Neural cell (in vitro differentiated cells): ENCODE measurements around the gene PTPN22. TPM values are rescaled to one million over a fixed set of nuclear protein-coding genes. Genes with fewer than 3 reads are reported as not detected.

Source experiments
- H2AFZ ChIP-seq: fragments of 200-600, 300-800 bp; sonication (generic), shearing (Covaris generic); 2 replicates; pipeline ENCODE4 v1.6.0; 2014; ENCODE audit warnings: low read depth, mild to moderate bottlenecking, antibody characterized with exemption, low read length, moderate library complexity
- H3F3A ChIP-seq: fragments of 200-600 bp; shearing (Covaris generic); 2 replicates; pipeline ENCODE4 v1.6.1; 2016; ENCODE audit warnings: mild to moderate bottlenecking, moderate library complexity, mixed read lengths, antibody characterized with exemption, low read length; ENCODE audit not compliant: insufficient read depth, poor library complexity, severe bottlenecking
- H3K27ac ChIP-seq: fragments of 200-600, 300-800 bp; sonication (generic), shearing (Covaris generic); 2 replicates; pipeline ENCODE4 v1.5.1; 2014; ENCODE audit warnings: mild to moderate bottlenecking, low read length, moderate library complexity
- H3K27me3 ChIP-seq: fragments of 300-800, 200-600 bp; sonication (generic), shearing (Covaris generic); 2 replicates; pipeline ENCODE4 v1.6.0; 2014; ENCODE audit warnings: mild to moderate bottlenecking, low read depth, low read length, moderate library complexity; ENCODE audit not compliant: insufficient read depth
- H3K36me3 ChIP-seq: fragments of 300-800, 200-600 bp; sonication (generic), shearing (Covaris generic); 2 replicates; pipeline ENCODE4 v1.5.1; 2014; ENCODE audit warnings: mild to moderate bottlenecking, antibody characterized with exemption, low read length, moderate library complexity; ENCODE audit not compliant: insufficient read depth
- H3K4me2 ChIP-seq: fragments of 300-800, 200-600 bp; sonication (generic), shearing (Covaris generic); 2 replicates; pipeline ENCODE4 v1.6.0; 2014; ENCODE audit warnings: mild to moderate bottlenecking, low read length
- H3K4me3 ChIP-seq: fragments of 300-800, 200-600 bp; sonication (generic), shearing (Covaris generic); 2 replicates; pipeline ENCODE4 v1.5.1; 2014; ENCODE audit warnings: mild to moderate bottlenecking, low read length, moderate library complexity
- H3K79me2 ChIP-seq: fragments of 200-600 bp; shearing (Covaris generic); replicated peaks from 2 replicates; pipeline ENCODE4 v1.6.0; 2014; ENCODE audit warnings: mild to moderate bottlenecking, low read length, moderate library complexity; ENCODE audit not compliant: insufficient read depth
- H3K9ac ChIP-seq: fragments of 300-800, 200-600 bp; sonication (generic), shearing (Covaris generic); 2 replicates; pipeline ENCODE4 v1.6.1; 2016; ENCODE audit warnings: mild to moderate bottlenecking, low read length, mixed read lengths
- H3K9me2 ChIP-seq: fragments of 200-600 bp; shearing (Covaris generic); 2 replicates; pipeline ENCODE4 v1.6.1; 2016; ENCODE audit warnings: mild to moderate bottlenecking, low read length, mixed read lengths; ENCODE audit not compliant: insufficient read depth
- H3K9me3 ChIP-seq: fragments of 200-600, 300-800 bp; sonication (generic), shearing (Covaris generic); 2 replicates; pipeline ENCODE4 v1.6.1; 2016; ENCODE audit warnings: mild to moderate bottlenecking, mixed run types, low read length, moderate library complexity, mixed read lengths
- H4K20me1 ChIP-seq: fragments of 200-600 bp; shearing (Covaris generic); 2 replicates; pipeline ENCODE4 v1.6.1; 2016; ENCODE audit warnings: mild to moderate bottlenecking, mixed run types; ENCODE audit not compliant: insufficient read depth
- EP300 ChIP-seq: fragments of 450-650 bp; conservative IDR thresholded peaks from 2 replicates; pipeline ENCODE4 v1.6.1; 2014; ENCODE audit warnings: antibody characterized with exemption, mild to moderate bottlenecking, moderate library complexity; ENCODE audit not compliant: poor library complexity, severe bottlenecking
- EZH2 ChIP-seq: fragments of 200-600, 300-800 bp; shearing (Covaris generic), sonication (generic); IDR thresholded peaks from 2 replicates; pipeline ENCODE4 v1.6.1; 2014; ENCODE audit warnings: antibody characterized with exemption, low read length, borderline replicate concordance, mild to moderate bottlenecking; ENCODE audit not compliant: insufficient read depth, poor library complexity, severe bottlenecking
- MXI1 ChIP-seq: fragments of 450-650 bp; conservative IDR thresholded peaks from 2 replicates; pipeline ENCODE4 v1.6.1; 2014; ENCODE audit warnings: antibody characterized with exemption, mild to moderate bottlenecking; ENCODE audit not compliant: poor library complexity, severe bottlenecking
- POLR2AphosphoS5 ChIP-seq: IDR thresholded peaks from 2 replicates; pipeline ENCODE4 v1.6.1; 2012
- RAD21 ChIP-seq: fragments of 450-650 bp; conservative IDR thresholded peaks from 2 replicates; pipeline ENCODE4 v1.6.1; 2014; ENCODE audit warnings: antibody characterized with exemption, mild to moderate bottlenecking, moderate library complexity
- REST ChIP-seq: IDR thresholded peaks from 2 replicates; pipeline ENCODE4 v1.6.1; 2012; ENCODE audit warnings: borderline replicate concordance
- SMC3 ChIP-seq: fragments of 450-650 bp; conservative IDR thresholded peaks from 2 replicates; pipeline ENCODE4 v1.6.1; 2014; ENCODE audit warnings: antibody characterized with exemption, mild to moderate bottlenecking, moderate library complexity; ENCODE audit not compliant: poor library complexity
- TAF1 ChIP-seq: IDR thresholded peaks from 2 replicates; pipeline ENCODE4 v1.6.1; 2012; ENCODE audit warnings: low read depth
- polyA plus RNA-seq: library from polyadenylated mRNA; depleted of rRNA; stranded (reverse); fragments of >200 nt; gene quantifications from 2 replicates; pipeline ENCODE4 v1.2.3, GENCODE V29; 2014
- TF ChIP-seq, protein P1 (sequence below): fragments of 450-650 bp; IDR thresholded peaks from 2 replicates; pipeline ENCODE4 v1.5.1; 2014; ENCODE audit warnings: antibody characterized with exemption, mild to moderate bottlenecking, moderate library complexity; ENCODE audit not compliant: poor library complexity, severe bottlenecking

PTPN22 gene
- polyA plus RNA-seq, 1 donor from 2014 or later: 0.92 TPM

DNA sequence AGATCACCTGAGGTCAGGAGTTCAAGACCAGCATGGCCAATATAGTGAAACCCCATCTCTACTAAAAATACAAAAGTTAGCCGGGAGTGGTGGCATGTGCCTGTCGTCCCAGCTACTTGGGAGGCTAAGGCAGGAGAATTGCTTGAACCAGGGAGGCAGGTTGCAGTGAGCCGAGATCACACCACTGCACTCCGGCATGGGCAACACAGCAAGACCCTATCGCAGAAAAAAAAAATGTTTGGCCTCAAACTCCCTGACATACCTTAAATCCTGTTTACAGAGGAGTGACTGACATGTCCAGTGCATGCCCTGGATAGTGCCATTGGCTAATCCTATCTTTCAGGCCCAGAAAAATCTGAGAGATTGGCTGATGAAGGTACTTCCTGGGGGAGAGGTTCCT lies 45.5 kb upstream of the PTPN22 start:
- H3F3A ChIP-seq: no peaks in the 10 kb centered on the region
- H3K4me3 ChIP-seq: no peak overlapping the region
- no peak overlapping the region for H3K27ac ChIP-seq
- no peaks in the 10 kb centered on the region for H3K36me3 ChIP-seq
- no peak overlapping the region for H3K9ac ChIP-seq
- no peaks in the 10 kb centered on the region for H4K20me1 ChIP-seq
- H3K4me2 ChIP-seq: no peak overlapping the region
- no peak overlapping the region for H2AFZ ChIP-seq
- H3K9me2 ChIP-seq: no peaks in the 10 kb centered on the region
- no peaks in the 10 kb centered on the region for H3K9me3 ChIP-seq
- no peaks in the 10 kb centered on the region for H3K27me3 ChIP-seq
- no peaks in the 10 kb centered on the region for H3K79me2 ChIP-seq
- TF ChIP-seq POLR2AphosphoS5 (no peak), TAF1 (no peak), RAD21 (no peak), EZH2 (no peak), MXI1 (no peak), EP300 (no peak), SMC3 (no peak), REST (no peak)
- TF ChIP-seq, protein P1, sequence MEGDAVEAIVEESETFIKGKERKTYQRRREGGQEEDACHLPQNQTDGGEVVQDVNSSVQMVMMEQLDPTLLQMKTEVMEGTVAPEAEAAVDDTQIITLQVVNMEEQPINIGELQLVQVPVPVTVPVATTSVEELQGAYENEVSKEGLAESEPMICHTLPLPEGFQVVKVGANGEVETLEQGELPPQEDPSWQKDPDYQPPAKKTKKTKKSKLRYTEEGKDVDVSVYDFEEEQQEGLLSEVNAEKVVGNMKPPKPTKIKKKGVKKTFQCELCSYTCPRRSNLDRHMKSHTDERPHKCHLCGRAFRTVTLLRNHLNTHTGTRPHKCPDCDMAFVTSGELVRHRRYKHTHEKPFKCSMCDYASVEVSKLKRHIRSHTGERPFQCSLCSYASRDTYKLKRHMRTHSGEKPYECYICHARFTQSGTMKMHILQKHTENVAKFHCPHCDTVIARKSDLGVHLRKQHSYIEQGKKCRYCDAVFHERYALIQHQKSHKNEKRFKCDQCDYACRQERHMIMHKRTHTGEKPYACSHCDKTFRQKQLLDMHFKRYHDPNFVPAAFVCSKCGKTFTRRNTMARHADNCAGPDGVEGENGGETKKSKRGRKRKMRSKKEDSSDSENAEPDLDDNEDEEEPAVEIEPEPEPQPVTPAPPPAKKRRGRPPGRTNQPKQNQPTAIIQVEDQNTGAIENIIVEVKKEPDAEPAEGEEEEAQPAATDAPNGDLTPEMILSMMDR: no peak

DNA sequence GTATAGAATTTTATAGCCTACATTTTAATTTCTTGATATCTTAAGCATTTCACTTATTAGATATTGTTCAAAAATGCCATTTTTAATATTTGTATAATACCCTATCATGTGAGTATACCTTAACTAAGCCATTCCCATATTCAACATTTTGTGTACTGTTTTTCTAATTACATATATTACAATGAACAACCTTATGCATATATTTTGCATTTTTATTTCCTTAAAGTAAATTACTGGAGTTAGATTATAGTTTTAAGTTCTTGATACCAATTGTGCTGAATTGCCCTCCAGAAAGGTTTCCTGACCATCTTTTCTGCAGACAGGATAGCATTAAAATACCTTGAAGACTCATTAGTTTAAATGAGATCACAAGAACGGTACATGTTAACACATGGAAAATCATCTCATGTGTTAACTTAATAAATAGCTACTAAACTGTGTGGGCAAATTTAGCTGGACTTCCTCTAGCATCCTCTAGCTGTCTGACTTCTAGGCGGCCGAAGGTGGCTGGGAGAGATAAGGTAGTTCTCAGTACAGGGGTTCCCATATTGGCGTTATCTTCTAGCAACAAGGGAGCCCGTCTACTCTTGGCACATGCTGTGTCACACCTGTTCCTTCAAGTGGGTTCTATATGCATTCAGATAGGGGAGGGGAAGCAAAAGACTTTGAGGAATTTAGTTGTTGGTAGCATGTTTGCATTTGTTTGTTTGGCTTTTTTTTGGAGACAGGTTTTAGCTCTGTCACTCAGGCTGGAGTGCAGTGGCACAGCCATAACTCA lies 42.6 kb upstream of the PTPN22 start:
- H3K9me3 ChIP-seq: no peaks in the 10 kb centered on the region
- no peaks in the 10 kb centered on the region for H3K79me2 ChIP-seq
- no peaks in the 10 kb centered on the region for H3K36me3 ChIP-seq
- H3K27ac ChIP-seq: no peak overlapping the region
- no peak overlapping the region for H3K4me3 ChIP-seq
- no peaks in the 10 kb centered on the region for H3F3A ChIP-seq
- no peaks in the 10 kb centered on the region for H3K27me3 ChIP-seq
- H3K9me2 ChIP-seq: no peaks in the 10 kb centered on the region
- no peak for TF ChIP-seq REST
- TF ChIP-seq, protein P1: no peak
- TF ChIP-seq EP300: no peak
- no peak for TF ChIP-seq TAF1
- TF ChIP-seq SMC3: no peak
- TF ChIP-seq POLR2AphosphoS5: no peak
- TF ChIP-seq RAD21: no peak
- TF ChIP-seq EZH2: no peak
- no peak for TF ChIP-seq MXI1
- H4K20me1 ChIP-seq: no peaks in the 10 kb centered on the region
- no peak overlapping the region for H3K4me2 ChIP-seq
- no peak overlapping the region for H3K9ac ChIP-seq
- no peak overlapping the region for H2AFZ ChIP-seq
